ENCODE data around the gene DUSP10. TPM values are rescaled to one million over a fixed set of nuclear protein-coding genes. Genes with fewer than 3 reads are reported as not detected.

DUSP10 gene
- polyA plus RNA-seq, 1 donor from 2014 or later: 2.0 TPM

DNA sequence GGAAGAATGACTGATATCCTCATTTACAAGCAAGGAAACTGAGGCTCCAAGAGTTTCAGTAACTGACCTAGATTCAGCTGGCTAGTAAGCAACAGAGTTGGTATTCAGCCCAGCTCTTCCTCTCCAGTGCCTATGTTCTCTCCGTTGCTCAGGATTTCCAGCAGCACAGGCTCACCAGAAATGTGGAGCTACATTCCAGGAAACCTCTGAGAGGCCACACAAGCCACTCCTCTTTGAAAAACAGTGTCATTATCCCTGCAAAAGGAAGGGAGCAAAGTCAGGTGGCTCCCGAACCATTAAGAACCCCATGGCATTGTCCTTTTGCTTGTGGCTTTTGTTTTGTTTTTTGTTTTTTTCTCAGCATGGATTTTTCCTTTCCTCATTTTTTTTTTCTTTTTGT is 40.6 kb upstream of the DUSP10 start:
- Histone ChIP-seq H3K9me2 (ENCODE audit: insufficient read depth, low read length) (no peaks in the 10 kb centered on the region), H3K27me3 (ENCODE audit: insufficient read depth, low read depth, low read length) (no peaks in the 10 kb centered on the region), H3K27ac (ENCODE audit: low read length) (no peak overlapping the region), H3K4me3 (ENCODE audit: low read length) (no peak overlapping the region), H3K4me2 (ENCODE audit: low read length) (no peak overlapping the region), H3F3A (ENCODE audit: insufficient read depth, low read length, poor library complexity, severe bottlenecking) (no peaks in the 10 kb centered on the region), H3K36me3 (ENCODE audit: insufficient read depth, low read length) (no peaks in the 10 kb centered on the region), H3K79me2 (replicated peaks; ENCODE audit: insufficient read depth, low read length) (no peaks in the 10 kb centered on the region), H4K20me1 (ENCODE audit: insufficient read depth) (no peaks in the 10 kb centered on the region), H2AFZ (ENCODE audit: low read depth, low read length) (no peak overlapping the region), H3K9ac (ENCODE audit: low read length) (no peak overlapping the region), H3K9me3 (ENCODE audit: low read length) (no peaks in the 10 kb centered on the region)
- TF ChIP-seq TAF1 (IDR thresholded peaks at IDR 0.05; ENCODE audit: low read depth) (no peak), EZH2 (IDR thresholded peaks at IDR 0.05; ENCODE audit: borderline replicate concordance, insufficient read depth, low read length, poor library complexity, severe bottlenecking) (no peak), EP300 (conservative IDR thresholded peaks at IDR 0.05; ENCODE audit: poor library complexity, severe bottlenecking) (no peak), SMC3 (conservative IDR thresholded peaks at IDR 0.05; ENCODE audit: poor library complexity) (no peak)

DNA sequence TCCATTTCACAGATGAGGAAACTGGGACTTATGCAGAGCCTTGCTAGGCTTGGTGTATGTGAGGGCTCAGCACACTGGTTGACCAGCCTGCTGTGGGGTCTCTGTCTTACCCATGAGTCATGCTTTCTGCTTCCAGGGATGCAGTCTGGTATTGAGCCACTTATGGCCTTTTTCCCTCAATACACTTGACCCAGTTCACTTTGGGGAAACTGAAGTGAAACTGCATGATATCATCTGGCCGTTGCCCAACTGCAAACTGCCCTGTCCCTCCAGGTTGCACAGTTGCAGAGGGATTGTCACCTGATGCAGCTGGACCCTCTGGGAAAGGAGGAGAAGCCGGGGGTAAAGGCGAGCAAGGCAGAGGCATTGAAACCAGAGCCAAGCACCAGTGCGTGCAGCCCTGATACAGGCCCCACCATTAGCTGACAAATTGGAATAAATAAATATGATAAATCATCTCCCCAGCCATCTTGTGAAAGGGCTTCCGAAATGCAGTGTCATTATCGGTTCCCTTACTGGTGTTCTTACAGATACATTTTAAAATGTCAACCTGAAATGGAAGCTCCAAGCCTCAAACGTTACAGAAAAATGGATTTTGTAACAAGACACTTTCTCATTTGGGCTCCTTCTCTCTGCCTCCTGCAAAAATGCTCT is 39.3 kb upstream of the DUSP10 start:
- Histone ChIP-seq H3K9me2 (ENCODE audit: insufficient read depth, low read length) (no peaks in the 10 kb centered on the region), H3K9ac (ENCODE audit: low read length) (no peak overlapping the region), H3K4me2 (ENCODE audit: low read length) (no peak overlapping the region), H3K4me3 (ENCODE audit: low read length) (no peak overlapping the region), H3K36me3 (ENCODE audit: insufficient read depth, low read length) (no peaks in the 10 kb centered on the region), H3K9me3 (ENCODE audit: low read length) (no peaks in the 10 kb centered on the region), H3K27ac (ENCODE audit: low read length) (no peak overlapping the region), H3K79me2 (replicated peaks; ENCODE audit: insufficient read depth, low read length) (no peaks in the 10 kb centered on the region), H3F3A (ENCODE audit: insufficient read depth, low read length, poor library complexity, severe bottlenecking) (no peaks in the 10 kb centered on the region), H4K20me1 (ENCODE audit: insufficient read depth) (no peaks in the 10 kb centered on the region), H2AFZ (ENCODE audit: low read depth, low read length) (no peak overlapping the region), H3K27me3 (ENCODE audit: insufficient read depth, low read depth, low read length) (no peaks in the 10 kb centered on the region)
- TF ChIP-seq SMC3 (conservative IDR thresholded peaks at IDR 0.05; ENCODE audit: poor library complexity): no peak

GRCh38 chr1:221780175-221780574 is 38.3 kb upstream of the DUSP10 start:
- Histone ChIP-seq H3K36me3 (ENCODE audit: insufficient read depth, low read length) (no peaks in the 10 kb centered on the region), H4K20me1 (ENCODE audit: insufficient read depth) (no peaks in the 10 kb centered on the region), H3K27me3 (ENCODE audit: insufficient read depth, low read depth, low read length) (no peaks in the 10 kb centered on the region), H3K4me3 (ENCODE audit: low read length) (no peak overlapping the region), H3K9ac (ENCODE audit: low read length) (no peak overlapping the region), H3K27ac (ENCODE audit: low read length) (no peak overlapping the region), H2AFZ (ENCODE audit: low read depth, low read length) (no peak overlapping the region), H3K9me2 (ENCODE audit: insufficient read depth, low read length) (no peaks in the 10 kb centered on the region), H3K4me2 (ENCODE audit: low read length) (no peak overlapping the region), H3K9me3 (ENCODE audit: low read length) (no peaks in the 10 kb centered on the region), H3F3A (ENCODE audit: insufficient read depth, low read length, poor library complexity, severe bottlenecking) (no peaks in the 10 kb centered on the region), H3K79me2 (replicated peaks; ENCODE audit: insufficient read depth, low read length) (no peaks in the 10 kb centered on the region)
- TF ChIP-seq RAD21 (conservative IDR thresholded peaks at IDR 0.05): no peak
- no peak for TF ChIP-seq SMC3 (conservative IDR thresholded peaks at IDR 0.05; ENCODE audit: poor library complexity)
- TF ChIP-seq MXI1 (conservative IDR thresholded peaks at IDR 0.05; ENCODE audit: poor library complexity, severe bottlenecking): no peak
- TF ChIP-seq, protein P1, sequence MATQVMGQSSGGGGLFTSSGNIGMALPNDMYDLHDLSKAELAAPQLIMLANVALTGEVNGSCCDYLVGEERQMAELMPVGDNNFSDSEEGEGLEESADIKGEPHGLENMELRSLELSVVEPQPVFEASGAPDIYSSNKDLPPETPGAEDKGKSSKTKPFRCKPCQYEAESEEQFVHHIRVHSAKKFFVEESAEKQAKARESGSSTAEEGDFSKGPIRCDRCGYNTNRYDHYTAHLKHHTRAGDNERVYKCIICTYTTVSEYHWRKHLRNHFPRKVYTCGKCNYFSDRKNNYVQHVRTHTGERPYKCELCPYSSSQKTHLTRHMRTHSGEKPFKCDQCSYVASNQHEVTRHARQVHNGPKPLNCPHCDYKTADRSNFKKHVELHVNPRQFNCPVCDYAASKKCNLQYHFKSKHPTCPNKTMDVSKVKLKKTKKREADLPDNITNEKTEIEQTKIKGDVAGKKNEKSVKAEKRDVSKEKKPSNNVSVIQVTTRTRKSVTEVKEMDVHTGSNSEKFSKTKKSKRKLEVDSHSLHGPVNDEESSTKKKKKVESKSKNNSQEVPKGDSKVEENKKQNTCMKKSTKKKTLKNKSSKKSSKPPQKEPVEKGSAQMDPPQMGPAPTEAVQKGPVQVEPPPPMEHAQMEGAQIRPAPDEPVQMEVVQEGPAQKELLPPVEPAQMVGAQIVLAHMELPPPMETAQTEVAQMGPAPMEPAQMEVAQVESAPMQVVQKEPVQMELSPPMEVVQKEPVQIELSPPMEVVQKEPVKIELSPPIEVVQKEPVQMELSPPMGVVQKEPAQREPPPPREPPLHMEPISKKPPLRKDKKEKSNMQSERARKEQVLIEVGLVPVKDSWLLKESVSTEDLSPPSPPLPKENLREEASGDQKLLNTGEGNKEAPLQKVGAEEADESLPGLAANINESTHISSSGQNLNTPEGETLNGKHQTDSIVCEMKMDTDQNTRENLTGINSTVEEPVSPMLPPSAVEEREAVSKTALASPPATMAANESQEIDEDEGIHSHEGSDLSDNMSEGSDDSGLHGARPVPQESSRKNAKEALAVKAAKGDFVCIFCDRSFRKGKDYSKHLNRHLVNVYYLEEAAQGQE (IDR thresholded peaks at IDR 0.05; ENCODE audit: borderline replicate concordance): no peak
- no peak for TF ChIP-seq EP300 (conservative IDR thresholded peaks at IDR 0.05; ENCODE audit: poor library complexity, severe bottlenecking)
- TF ChIP-seq EZH2 (IDR thresholded peaks at IDR 0.05; ENCODE audit: borderline replicate concordance, insufficient read depth, low read length, poor library complexity, severe bottlenecking): no peak
- no peak for TF ChIP-seq POLR2AphosphoS5 (IDR thresholded peaks at IDR 0.05)
- TF ChIP-seq TAF1 (IDR thresholded peaks at IDR 0.05; ENCODE audit: low read depth): no peak
- TF ChIP-seq, protein P2, sequence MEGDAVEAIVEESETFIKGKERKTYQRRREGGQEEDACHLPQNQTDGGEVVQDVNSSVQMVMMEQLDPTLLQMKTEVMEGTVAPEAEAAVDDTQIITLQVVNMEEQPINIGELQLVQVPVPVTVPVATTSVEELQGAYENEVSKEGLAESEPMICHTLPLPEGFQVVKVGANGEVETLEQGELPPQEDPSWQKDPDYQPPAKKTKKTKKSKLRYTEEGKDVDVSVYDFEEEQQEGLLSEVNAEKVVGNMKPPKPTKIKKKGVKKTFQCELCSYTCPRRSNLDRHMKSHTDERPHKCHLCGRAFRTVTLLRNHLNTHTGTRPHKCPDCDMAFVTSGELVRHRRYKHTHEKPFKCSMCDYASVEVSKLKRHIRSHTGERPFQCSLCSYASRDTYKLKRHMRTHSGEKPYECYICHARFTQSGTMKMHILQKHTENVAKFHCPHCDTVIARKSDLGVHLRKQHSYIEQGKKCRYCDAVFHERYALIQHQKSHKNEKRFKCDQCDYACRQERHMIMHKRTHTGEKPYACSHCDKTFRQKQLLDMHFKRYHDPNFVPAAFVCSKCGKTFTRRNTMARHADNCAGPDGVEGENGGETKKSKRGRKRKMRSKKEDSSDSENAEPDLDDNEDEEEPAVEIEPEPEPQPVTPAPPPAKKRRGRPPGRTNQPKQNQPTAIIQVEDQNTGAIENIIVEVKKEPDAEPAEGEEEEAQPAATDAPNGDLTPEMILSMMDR (IDR thresholded peaks at IDR 0.05; ENCODE audit: poor library complexity, severe bottlenecking): no peak
